Transverse colon (tissue), 4 donors: Measurements from ENCODE around the gene RIN3.

Source experiments
- POLR2A ChIP-seq: fragments of 450-650 bp; IDR thresholded peaks from one replicate; pipeline ENCODE4 v1.6.1; 2016; ENCODE audit warnings: antibody characterized with exemption, mild to moderate bottlenecking, moderate library complexity
- POLR2AphosphoS5 ChIP-seq, 3 donors: sonication (generic); formaldehyde crosslinking; IDR thresholded peaks; one replicate each; pipeline ENCODE4 v1.6.1; 2016; ENCODE audit warnings: antibody characterized with exemption in 3 of 3
- TF ChIP-seq, protein P1 (sequence below), 5 experiments: fragments of 200-600 bp in 3 of 5; fragments of 450-650 bp in 2 of 5; sonication (generic) in 3 of 5; IDR thresholded peaks; 1 replicate in 2 of 5; 2 replicates in 3 of 5; pipeline ENCODE4 v1.5.1; 2016 to 2017; ENCODE audit warnings: antibody characterized with exemption in 5 of 5, inconsistent platforms in 3 of 5, mild to moderate bottlenecking in 2 of 5, moderate library complexity in 1 of 5

GRCh38 chr14:92501891-92502351, 11.7 kb upstream of the RIN3 start:
- TF ChIP-seq POLR2AphosphoS5 (IDR thresholded peaks at IDR 0.05) (no peak), POLR2A (no peak)
- TF ChIP-seq, protein P1, sequence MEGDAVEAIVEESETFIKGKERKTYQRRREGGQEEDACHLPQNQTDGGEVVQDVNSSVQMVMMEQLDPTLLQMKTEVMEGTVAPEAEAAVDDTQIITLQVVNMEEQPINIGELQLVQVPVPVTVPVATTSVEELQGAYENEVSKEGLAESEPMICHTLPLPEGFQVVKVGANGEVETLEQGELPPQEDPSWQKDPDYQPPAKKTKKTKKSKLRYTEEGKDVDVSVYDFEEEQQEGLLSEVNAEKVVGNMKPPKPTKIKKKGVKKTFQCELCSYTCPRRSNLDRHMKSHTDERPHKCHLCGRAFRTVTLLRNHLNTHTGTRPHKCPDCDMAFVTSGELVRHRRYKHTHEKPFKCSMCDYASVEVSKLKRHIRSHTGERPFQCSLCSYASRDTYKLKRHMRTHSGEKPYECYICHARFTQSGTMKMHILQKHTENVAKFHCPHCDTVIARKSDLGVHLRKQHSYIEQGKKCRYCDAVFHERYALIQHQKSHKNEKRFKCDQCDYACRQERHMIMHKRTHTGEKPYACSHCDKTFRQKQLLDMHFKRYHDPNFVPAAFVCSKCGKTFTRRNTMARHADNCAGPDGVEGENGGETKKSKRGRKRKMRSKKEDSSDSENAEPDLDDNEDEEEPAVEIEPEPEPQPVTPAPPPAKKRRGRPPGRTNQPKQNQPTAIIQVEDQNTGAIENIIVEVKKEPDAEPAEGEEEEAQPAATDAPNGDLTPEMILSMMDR (IDR thresholded peaks at IDR 0.05) = no peak
